ENCODE results near the gene DNAJB1.
"Not testable (repeated sequence)": the region's sequence is repeated elsewhere in the genome, so short reads cannot be mapped to it uniquely, and the experiment has no call there.

Gene DNAJB1

DNA sequence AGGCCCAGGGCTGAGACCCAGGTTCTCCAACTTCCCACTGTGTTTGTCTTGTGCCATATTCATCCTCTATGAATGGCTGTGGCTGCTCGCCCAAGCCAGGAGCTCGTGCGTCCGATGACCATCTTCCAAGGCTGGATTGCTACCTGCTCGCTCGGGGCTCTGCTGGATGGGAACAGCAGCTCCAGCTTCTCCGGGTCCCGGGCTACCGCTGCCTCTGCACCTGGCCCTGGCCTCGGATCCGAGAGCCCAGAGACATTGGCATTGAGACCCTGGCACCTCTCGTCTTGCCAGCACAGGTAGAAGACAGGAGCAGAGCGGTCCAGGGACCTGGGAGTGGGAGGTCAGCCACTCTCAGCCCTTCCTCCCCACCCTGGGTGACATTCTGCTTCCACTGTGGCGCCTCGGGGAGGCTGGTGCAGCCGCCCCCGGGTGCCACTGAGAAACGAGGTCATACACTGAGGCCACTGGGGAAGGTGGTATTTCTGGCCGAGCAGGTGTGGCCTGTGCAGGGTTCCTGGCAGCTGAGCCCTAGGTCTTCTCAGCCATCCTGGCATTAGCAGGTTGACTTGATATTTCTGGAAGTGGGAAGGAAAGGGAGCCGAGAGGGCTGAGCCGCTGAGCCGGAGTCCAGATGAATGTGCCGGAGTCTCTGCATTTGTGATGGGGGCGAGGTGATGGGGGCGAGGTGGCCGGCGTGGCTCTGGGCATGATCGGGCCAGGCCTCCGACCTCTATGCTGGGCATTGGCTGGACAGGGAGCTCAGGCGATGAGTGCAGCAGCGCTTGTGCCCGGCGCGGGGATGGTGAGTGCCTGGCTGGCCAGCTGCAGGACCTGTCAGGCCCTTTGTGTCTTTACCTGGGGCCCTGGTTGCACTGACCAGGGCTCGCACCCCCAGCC lies 35.1 kb upstream of the DNAJB1 start:
- peak; percentile 88 for DNase-seq (ENCODE audit: low spot score)

DNA sequence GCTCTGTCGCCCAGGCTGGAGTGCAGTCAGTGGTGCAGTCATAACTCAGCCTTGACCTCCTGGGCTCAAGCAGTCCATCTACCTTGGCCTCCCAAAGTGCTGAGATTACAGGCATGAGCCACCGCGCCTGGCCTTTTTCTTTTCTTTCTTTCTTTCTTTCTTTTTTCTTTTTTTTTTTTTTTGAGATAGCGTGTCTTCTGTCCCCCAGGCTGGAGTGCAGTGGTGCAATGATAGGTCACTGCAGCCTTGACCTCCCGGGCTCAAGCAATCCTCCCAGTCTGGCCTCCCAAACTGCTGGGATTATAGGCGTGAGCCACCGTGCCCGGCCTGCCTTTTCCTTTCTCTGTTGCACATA lies 33.8 kb upstream of the DNAJB1 start:
- DNase-seq (ENCODE audit: low spot score): not testable (repeated sequence)

DNA sequence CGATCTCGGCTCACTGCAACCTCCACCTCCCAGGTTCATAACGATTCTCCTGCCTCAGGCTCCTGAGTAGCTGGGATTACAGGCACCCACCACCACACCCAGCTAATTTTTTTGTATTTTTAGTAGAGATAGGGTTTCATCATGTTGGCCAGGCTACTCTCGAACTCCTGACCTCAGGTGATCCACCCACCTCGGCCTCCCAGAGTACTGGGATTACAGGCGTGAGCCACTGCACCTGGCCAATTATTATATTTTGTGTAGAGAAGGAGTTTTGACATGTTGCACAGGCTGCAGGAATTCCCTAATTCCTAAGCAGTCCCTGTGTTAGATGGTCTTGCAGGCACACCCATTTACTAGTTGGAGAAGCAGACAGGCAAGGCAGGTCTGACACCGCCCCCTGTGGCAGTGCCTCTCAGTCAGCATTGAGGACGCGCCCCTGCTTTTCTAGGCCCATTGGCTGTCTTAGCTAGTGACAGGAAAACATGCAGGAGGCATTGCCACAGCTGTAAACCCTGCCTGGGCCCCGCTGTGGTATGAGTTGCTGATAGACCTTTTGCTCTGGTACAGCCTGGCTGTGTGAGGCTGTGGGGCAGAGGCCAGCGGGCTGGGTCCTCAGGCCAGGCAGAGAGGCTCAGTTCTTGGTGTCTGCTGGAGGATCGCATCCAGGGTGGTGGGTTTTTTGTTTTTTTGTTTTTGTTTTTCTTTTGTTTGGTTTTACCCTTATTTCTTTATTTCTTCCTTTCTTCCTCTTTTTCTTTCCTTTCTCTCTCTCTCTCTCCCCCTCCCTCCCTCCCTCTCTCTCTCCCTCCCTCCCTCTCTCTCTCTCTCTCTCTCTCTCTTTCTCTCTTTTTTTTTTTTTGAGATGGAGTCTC lies 33.2 kb upstream of the DNAJB1 start:
- DNase-seq (ENCODE audit: low spot score): peak; percentile 71

DNA sequence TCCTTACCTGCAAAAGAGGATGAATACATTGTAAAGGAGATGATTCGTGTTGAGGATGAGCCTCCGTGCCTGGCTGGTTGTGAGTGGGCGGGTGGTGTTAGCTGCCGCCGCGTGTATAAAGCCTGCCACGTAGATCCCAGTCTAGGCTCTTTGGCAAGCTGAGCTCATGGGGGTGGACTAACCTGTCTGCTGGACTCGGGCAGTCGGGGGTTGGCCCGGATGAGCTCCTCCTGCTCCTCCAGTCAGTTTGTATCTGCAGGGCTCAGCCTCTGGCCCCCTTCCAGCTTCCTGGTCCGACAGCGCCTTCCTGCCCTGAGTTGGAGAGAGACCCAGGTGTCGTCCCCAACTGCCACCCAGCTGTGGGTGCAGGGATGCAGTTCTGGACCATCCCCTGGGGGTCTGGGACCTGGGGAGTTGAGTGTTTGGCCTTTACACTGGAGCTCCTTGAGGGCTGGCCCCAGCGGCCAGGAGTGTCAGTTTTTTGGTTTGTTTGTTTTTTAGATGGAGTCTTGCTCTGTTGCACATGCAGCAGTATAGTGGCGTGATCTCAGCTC lies 32.1 kb upstream of the DNAJB1 start:
- DNase-seq (ENCODE audit: low spot score): peak; percentile 68

DNA sequence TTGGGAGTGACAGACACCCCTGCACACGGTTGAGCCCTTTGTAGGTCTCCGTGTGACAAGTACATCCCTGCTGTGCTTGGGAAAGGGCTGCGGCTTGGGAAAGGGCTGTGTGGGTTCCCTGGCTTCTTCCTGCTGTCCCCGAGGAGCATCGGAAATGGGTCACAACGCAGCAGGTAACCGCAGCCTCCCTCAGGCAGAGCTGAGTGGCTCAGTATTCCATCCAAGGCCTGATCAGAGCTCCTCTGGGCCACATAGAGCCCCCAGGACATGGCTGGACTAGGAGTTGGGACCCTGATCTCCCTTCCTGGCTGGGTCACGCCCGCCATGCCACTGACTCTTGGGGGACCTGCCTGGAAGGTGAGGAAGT lies 27.5 kb upstream of the DNAJB1 start:
- no peak for DNase-seq (ENCODE audit: low spot score)

DNA sequence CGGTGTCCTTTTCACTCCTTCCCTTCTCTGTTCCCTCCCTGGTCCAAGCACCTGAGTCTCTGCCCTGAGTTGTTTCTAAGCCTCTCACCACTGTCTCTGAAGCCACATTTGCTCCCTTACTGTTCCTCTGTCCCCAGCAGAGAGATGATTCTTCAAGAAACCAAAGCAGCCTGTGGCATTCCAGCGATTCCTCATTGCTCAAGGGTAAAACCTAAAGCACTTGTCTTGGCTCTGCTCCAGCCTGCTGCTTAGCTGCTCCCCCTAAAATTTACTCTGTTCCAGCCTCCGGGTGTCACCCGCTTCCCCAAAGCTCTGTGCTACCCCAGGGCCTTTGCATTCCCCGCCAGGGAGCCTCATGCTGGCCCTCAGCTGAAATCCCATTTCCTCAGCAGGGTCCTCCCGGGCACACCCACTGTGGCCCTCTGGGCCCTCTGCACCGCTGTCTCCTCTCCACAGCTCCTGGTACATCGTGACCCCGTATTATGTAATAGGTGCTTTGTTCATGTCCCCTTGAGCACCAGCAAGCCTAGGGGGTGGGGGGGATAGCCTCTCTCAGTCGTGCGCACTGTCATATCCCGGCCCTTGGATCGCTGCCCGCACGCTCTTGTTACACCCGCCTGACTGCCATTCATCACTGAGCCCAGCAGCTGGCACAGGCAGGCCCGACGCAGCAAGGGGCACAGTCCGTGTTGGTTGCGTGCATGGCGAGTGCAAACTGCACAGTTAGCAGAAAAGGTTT lies 26.9 kb upstream of the DNAJB1 start:
- peak; percentile 84 for DNase-seq (ENCODE audit: low spot score)

DNA sequence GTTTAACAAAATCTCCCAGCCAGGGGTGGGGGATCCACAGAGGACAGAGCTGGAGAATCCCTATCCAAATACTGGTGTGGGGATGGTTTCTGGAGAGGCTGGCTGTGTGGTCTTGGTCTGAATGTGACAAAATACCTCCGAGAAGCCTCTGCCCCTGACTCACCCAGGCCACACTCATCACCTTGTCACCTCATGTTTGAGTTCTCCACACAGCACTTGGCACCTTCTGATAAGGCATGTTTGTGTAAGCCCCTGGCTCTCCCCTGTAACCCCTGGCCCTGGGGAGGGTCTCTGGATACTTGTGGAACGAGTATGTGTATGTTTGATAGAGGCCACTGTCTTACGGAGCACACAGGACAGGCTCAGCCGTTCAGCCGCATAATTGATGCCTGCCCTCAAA lies 25.9 kb upstream of the DNAJB1 start:
- DNase-seq (ENCODE audit: low spot score): no peak

DNA sequence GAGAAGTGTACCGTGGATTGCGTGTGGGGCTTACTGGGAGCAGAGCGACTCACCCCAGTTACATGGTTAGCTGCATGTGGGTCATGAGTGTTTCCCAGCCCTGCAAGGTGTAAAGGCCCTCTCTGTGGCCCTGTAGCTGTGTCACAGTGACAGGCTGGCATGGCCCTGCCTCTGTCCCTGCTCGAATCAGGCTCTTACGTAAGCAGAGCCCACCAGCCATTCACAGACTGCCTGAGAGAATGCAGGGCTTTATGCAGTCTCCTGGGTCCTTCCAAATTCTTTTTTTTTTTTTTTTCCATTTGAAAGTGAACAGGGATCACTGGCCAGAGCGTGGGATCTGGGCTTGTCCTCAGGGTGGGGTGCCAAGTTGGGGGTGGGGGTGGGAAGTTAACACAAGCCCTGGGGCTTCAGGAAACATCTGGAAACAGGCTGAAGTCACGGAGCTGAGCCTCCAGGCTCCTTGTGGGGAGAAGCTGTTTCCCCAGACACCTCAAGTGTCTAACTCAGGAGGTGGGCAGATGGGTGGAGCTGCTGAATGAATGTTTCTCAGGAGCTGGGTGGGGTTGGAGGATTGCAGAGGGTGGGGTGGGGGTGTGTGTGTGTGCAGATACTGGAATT lies 24.6 kb upstream of the DNAJB1 start:
- DNase-seq (ENCODE audit: low spot score): no peak

DNA sequence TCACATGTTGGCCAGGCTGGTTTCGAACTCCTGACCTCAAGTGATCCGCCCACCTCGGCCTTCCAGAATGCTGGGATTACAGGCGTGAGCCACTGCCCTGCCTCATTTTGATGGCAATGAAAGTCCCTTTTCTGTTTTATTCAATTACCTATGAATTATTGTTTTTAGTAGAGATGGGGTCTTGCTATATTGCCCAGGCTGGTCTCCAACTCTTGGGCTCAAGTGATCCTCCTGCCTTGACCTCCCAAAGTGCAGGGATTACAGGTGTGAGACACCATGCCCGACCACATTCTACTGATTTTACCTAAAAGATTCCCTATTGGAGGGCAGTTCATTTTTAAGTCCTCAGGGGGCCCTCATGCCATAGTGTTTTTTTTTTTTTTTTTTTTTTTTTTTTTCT lies 23.8 kb upstream of the DNAJB1 start:
- DNase-seq (ENCODE audit: low spot score): not testable (repeated sequence)

DNA sequence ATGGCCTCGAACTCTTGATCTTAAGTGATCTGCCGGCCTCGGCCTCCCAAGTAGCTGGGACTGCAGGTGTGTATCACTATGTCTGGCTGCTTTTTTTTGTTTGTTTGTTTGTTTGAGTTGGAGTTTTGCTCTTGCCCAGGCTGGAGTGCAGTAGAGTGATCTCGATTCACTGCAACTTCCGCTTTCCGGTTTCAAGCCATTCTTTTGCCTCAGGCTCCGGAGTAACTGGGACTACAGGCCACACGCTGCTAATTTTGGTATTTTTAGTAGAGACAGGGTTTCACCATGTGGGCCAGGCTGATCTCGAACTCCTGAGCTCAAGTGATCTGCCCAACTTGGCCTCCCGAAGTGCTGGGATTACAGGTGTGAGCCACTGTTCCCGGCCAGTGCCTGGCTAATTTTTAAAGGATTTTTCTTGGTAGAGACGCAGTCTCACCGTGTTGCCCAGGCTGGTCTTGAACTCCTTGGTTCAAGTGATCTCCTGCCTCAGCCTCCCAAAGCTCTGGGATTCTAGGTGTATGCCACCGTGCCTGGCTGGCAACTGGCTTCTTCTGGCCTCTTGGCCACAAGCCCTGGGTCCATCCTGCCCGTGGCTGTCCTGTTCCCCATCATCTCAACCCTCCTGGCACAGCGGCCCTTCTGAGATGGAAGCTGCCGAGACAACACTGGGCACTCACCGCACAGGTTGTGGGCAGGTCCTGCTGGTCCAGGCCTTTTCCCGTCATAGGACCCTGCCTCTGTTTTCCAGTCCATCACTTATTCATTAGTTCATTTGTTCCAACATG lies 22.7 kb upstream of the DNAJB1 start:
- peak; percentile 79 for DNase-seq (ENCODE audit: low spot score)

DNA sequence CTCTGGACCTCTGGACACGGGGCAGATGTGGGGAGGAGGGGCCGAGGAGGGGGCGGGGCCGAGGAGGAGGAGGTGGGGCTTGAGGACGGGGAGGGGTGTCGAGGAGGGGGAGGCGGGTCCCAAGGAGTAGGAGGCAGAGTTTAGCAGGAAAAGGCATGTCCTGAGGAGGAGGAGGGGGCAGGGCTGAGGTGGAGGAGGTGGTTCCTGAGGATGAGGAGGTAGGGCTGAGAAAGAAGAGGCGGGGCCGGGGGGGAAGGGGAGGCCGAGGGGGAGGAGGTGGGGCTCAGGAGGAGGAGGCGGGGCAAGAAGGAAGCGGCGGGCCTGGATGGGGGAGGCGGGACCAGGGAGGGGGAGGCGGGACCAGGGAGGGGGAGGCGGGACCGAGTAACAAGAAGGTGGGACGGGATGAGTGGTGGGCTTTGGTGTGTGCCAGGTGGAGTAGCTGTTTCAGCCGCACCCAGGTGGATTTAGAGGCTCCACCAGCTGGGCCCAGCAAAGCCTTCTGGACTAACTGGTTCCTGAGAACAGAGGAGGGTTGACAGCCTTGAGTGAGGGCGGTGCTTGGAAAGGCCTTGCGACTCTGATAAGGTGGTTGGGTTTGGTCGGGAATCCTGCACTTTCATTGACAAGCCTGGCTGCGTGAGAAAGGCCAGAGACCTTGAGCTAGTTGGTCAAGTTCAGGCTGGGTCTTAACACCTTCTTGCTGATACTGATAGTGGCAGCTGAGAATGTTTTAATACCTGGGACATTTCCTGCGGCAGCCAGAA lies 18.9 kb upstream of the DNAJB1 start:
- DNase-seq (ENCODE audit: low spot score): peak; percentile 79

DNA sequence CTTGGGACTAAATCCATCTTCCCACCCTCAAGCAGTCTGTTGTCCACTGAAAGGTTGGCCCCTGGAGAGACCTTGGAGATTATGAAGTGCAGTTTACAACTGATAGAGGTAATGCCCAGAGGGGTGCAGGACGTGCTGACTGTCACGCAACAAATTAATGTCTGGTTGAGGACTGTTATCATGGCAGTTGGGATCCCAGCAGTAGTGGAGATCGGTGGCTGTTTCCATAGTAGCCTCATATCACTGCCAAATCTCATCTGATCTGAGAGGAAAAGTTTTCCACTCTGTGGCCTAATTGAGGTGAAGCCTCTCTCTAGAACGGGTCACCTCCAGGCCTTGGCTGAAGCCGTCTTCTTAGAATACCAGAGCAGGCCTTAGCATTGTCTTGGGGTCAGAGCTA lies 15.3 kb upstream of the DNAJB1 start:
- DNase-seq (ENCODE audit: low spot score): no peak

DNA sequence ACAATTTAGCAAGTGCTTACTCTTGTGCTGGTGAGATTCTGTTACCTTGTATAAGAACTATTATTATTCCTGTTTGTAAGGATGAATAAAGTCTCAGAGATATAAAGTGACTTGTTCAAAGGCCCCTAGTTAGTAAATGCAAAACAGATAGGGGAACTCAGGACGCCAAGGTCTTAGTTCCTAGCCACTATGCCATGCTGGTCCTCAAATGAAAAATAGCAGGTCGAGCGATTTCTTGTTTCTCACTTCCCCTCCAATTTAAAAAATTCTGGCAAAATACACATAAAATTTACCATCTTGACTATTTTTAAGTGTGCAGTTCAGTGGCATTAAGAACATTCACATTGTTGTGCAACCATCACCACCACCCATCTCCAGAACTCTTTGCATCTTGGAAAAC lies 12.3 kb upstream of the DNAJB1 start:
- DNase-seq (ENCODE audit: low spot score): no peak

DNA sequence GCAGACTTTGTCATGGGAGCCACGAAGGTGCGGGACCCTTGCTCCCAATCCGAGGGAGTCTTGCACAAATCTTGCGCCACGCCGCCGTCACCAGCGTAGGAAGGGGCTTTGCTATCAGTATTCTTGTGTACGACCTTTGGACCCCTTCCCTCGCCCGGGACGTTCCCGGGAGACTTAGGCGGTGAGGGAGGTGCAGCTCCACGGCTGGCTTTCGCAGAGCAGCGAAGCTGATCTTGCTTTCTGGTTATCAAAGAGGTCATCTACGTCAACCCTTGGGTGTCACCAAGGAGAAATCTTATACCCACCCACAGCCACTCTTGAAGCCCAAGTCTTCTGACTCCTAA lies 11.8 kb upstream of the DNAJB1 start:
- no peak for DNase-seq (ENCODE audit: low spot score)

DNA sequence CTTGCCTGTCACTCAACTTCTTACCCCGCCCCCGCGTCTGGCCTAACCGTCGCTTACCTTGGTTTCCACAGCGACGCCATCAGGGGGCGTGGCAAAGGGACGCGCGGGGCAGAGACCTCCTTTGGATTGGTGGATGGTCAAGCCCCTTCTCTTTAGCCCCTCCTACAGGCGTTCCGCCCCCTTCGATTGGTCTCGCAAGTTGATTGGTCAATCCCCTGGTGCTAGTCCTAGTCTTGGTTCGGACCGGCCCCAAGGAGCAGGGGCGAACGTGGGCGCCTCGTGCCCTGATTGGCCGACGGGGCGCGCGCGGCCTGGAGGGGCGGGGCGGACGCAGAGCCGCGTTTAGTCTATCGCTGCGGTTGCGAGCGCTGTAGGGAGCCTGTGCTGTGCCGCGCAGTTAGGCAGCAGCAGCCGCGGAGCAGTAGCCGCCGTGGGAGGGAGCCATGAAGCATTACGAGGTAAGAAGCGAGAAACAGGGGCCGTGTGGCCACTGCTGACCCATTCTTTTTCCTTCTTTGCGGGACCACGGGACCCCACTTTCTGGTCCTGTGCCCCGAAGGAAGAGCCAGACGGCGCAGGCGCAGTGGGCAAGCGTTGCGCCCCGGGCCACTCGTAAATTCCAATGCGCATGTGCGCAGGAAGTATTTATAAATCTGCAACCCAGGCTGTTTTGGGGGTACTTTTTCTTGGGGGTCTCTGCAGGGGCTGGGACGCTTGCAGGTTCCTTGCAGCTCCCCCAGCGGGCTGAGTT lies 11.2 kb upstream of the DNAJB1 start, which contains the start of gene TECR:
Gene TECR, plus strand, starts transcription at position 341 of the 751 bp plus-strand sequence. Its CDS starts 103 bp downstream, at position 444.
- DNase-seq (ENCODE audit: low spot score): peak; percentile 100

DNA sequence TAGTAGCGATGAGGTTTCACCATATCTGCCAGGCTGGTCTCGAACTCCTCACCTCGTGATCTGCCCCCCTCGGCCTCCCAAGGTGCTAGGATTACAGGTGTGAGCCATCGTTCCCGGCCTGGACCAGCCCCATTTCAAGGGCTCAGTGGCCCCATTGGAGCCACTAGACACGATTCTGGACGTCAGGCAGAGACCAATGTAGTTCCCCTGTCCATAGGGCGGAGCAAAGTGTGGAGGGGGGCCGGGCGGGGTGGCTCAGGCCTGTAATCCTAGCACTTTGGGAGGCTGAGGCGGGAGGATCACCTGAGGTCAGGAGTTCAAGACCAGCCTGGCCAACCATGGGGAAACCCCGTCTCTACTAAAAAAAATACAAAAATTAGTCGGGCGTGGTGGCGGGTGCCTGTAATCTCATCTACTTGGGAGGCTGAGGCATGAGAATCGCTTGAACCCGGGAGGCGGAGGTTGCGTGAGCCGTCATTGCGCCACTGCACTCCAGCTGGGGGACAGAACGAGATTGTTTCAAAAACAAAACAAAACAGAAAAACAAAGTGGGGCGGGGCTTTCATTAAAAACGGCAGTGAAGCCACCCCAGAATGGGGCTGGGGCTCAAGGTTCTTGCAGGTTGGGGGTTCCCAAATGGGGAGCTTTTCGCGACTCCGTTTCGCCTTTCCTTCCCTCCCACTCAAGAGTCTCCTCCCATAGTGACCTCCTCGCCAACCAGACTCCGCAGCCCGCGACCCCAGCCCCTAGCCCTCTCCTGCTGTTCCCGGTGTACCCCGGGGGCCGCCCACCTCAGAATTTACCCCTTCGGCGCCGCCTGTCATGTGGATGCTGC lies 10.4 kb upstream of the DNAJB1 start:
- DNase-seq (ENCODE audit: low spot score): no peak

DNA sequence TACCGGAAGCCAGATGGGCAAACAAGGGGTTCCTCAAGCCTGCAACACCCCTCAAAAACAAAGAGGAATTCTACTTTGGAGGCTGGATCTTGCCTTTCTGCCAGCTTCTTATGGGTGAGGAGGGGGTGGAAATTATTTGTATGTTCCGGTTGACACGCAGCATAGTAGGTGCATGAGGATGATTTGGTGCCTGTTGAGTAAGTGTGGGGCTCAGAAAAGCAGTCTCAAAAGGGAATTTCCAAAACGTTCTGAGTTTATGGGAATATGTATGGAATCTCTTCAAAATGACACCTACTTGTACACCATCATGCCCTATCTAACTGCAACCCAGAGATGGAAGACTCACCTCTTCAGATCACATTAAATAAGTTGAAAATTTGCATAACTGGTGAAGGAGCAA lies 8.2 kb upstream of the DNAJB1 start:
- no peak for DNase-seq (ENCODE audit: low spot score)

DNA sequence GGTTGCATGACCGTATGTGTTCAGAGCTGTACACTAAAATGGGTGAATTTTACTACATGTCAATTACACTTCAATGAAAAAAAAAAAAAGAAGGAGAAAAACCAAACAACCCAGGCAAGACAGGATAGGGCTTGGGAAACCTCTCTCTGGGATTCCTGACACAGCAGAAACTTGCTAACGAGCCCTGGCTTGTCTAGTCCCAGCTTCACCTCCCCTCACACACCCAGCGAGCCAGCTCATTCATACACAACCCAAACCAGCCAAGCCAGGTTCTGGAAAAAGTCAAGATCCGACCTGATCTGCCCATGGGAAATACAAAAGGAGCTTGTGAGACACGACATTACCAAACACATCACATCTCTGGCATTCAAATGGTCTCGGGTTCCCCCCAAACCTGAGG lies 7.5 kb upstream of the DNAJB1 start:
- DNase-seq (ENCODE audit: low spot score): no peak
